GM19099 (cell line): Measurements from ENCODE around the gene FXYD3.

ENCODE experiments used
- POLR2A ChIP-seq: IDR thresholded peaks from 3 replicates; pipeline ENCODE4 v1.6.1; 2011; ENCODE audit warnings: low read depth; ENCODE audit not compliant: insufficient read length; ENCODE audit errors: extremely low read depth

The FXYD3 gene

DNA sequence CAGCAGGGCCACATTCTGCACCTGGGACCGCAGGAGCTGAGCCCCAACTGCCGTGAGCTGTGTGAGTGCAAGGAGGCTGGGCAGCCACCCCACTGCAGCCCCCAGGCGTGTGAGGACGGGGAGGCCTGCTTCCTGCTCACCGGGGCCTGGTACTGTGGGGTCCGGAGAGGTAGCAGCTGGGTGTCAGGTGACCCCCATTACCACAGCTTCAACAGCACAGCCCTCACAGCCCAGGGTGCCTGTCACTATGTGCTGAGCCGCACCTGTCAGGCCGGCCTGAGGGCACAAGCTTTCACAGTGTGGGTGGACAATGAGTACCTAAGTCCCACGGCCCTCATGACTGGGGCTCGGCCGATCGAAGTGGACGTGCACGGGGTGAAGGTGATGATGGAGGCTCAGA lies 35.8 kb upstream of the FXYD3 start:
- no peak for TF ChIP-seq POLR2A

DNA sequence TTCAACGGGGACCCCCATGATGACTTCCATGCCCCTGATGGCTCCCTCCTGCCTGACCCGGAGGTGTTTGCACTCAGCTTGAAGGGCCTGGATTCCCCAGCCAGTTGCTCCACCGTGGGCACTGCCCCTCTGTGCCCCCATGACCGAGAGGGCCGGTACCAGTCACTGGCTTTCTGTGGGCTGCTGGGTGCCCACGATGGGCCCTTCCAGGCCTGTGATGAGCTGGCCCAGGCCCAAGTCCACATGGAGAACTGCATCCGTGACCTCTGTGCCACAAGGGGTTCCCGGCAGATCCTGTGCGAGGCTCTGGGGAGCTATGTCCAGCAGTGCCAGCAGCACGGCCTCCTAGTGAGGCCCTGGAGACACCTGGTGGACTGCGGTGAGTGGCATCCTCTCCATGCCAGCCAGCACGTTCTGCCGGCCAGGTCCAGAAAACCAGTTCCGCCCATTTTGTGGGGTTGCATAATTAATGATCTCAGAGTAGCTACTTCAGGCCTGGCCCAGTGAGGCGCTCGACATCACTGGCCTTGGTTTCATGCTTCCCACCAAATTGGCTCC lies 34.9 kb upstream of the FXYD3 start:
- no peak for TF ChIP-seq POLR2A

DNA sequence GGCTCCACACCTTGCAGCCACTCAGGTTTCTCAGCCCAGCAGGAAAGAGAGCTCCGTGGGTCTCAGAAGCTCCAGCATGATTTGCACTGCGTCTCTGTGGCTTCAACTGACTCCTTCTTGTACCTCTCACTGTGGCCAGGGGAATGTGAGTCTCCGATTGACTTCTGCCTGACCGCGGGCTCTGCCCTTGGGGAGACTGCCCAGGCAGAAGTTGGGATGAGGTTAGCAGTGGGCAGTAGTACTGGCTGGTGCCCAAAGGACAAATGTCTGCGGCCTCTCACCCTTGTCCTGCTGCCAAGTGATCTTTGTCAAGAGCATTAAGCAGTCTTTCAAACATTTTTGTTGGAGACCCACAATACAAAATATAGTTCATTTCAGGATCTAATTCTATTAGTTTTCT lies 34.4 kb upstream of the FXYD3 start:
- TF ChIP-seq POLR2A: no peak

- no peak for TF ChIP-seq POLR2A
These were observed 31.7 kb upstream of the FXYD3 start for GRCh38 chr19:35083691-35084508.

- no peak for TF ChIP-seq POLR2A
These were observed 31.2 kb upstream of the FXYD3 start for GRCh38 chr19:35084509-35084762.

DNA sequence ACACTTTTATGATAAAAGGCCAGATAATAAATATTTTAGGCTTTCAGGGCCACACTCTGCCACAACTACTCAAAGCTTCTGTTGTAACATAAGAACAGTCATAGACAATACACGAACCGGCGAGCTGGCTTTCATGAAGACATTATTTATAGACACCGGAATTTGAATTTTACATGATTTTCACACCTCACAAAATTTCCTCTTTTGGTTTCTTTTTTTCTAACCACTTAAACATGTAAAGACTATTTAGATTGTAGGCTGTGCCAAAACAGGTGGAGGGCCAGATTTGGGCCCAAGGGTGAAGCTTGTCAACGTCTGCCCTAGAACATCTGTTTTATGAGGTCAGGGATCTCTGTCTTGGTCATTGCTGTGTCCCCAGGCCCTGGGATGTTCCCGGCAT lies 29.7 kb upstream of the FXYD3 start:
- TF ChIP-seq POLR2A: no peak

- no peak for TF ChIP-seq POLR2A
These were observed 29.2 kb upstream of the FXYD3 start for GRCh38 chr19:35086455-35086854.

DNA sequence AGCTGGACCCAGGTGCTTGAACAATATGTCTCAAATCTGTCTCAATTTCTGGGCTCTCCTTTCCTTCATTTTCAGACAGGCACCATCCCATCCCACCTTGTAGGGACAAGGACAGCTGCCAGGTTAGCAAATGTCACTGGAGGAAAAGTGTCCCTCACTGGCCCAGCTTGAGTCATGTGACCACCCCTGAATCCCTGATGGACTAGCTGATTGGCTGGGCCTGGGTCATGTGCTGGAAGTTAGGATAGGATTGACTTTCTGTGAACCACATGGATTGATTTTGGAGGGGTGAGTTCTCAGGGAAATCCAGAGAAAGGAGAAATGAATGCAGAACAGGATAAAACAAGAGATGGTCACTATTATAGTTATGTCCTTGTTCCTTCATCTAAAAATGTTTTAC lies 28.2 kb upstream of the FXYD3 start:
- TF ChIP-seq POLR2A: no peak

DNA sequence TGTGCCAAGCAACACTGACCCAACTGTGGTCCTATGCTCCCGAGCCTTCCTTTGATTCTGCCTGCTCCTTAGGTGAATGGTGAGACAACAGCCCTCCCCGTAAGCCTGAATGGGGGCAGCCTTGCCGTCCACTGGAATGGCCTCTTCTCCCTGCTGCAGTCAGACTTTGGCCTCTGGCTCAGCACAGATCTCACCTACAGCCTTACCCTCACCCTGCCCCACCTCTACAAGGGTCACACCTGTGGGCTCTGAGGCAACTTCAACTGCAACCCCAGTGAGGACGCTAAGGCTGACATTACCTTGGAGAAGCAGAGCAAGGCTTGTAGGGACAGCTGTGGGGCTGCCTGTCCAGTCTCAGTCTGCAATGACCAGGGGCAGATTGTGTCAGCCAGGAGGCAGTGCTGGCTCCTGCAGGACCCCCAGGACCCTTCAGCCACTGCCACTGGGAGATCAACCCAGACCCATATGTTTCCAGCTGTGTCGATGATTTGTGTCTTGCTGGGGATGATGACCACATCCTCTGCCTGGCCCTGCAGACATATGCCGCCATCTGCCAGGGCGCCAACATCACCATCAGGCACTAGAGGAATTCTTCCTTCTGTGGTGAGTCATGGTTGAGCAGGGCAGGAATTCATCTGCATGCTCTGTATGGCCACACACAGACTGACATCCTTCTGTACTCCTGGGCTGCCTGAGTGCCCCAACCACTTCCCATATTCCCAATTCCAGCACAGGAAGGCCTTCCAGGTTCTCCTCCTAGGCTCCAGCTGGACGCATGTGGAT lies 27.3 kb upstream of the FXYD3 start:
- no peak for TF ChIP-seq POLR2A

DNA sequence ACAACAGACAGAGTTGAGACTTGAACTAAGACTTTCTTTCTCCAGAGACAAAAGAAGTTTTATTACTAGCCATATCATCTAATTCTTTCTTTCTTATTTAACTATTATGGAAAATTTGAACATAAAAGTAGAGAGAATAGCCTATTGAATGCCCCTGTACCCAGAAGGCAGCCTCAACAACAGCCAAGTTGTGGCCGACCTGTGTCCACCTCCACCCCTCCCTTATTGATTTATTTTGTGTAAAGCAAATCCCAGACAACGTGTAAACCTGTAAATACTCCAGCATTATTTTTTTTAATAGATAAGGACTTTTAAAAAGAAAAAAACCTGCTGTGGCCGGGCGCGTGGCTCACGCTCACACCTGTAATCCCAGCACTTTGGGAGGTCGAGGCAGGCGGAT lies 26.1 kb upstream of the FXYD3 start:
- TF ChIP-seq POLR2A: no peak

- TF ChIP-seq POLR2A: no peak
These were observed 25.5 kb upstream of the FXYD3 start for GRCh38 chr19:35090160-35090505.

- no peak for TF ChIP-seq POLR2A
These were observed 25.0 kb upstream of the FXYD3 start for GRCh38 chr19:35090506-35091214.

- no peak for TF ChIP-seq POLR2A
These were observed 22.2 kb upstream of the FXYD3 start for GRCh38 chr19:35093430-35093829.

- TF ChIP-seq POLR2A: no peak
These were observed 21.5 kb upstream of the FXYD3 start for GRCh38 chr19:35093941-35094647.

DNA sequence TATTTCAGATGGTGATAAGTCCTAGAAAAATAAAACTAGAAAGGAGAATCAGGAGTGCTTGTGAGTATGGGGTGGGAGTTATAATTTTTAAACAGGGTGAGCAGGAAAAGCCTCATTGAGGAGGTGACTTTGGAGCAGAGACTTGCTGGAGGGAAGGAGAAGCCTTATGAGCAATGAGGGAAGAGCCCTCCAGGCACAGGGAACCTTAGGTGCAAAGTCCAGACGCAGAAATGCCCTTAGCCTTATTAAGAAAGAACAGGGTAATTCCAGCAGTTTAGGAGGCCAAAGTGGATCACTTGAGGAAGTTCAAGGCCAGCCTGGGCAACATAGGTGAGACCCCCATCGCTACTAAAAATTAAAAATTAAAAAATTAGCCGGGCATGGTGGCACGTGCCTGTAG lies 21.0 kb upstream of the FXYD3 start:
- no peak for TF ChIP-seq POLR2A
